Measurements from ENCODE around the gene ERBB3. TPM values are rescaled to one million over a fixed set of nuclear protein-coding genes. Genes with fewer than 3 reads are reported as not detected.

ERBB3 gene
- total RNA-seq, 1 experiment from 2014 or later, result 32.4 TPM

DNA sequence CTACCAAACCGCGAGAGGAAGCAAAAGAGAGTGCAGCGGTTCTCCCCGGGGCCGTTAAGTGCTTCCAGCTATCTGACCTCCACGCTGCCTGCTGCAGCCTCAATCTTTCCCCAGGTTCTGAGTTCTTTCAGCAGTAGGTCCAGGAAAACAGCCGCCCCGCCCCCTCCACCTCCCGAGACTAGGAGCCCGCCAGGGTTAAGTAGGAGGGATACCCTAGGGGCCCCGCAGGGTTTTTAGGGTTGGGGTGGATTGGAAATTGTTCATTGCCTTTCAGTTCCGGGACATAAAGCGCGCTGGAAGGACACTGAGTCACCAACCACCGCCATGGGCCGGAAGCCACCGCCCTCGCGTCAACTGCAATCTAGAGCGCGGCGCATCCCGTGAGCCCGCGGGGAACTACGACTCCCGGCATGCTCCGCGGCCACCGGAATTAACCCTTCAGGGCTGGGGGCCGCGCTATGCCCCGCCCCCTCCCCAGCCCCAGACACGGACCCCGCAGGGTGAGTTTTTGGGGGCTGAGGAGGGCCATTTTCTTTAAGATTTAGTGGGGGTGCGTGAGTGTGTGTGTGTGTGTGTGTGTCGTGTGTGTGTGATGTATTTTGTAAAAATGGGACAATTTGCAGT, 72.3 kb downstream of the ERBB3 start, which contains the start of gene MYL6B:
Gene MYL6B, plus strand, starts transcription at position 456 of the 624 bp plus-strand sequence. CDS start 1,332 bp downstream, outside the sequence.
- DNase-seq, result peak; percentile 97
- H3K27me3 ChIP-seq (ENCODE audit: control insufficient read depth, insufficient read depth, low read length), result no peaks in the 10 kb centered on the region
- H3K36me3 ChIP-seq (replicated peaks; ENCODE audit: control insufficient read depth, insufficient read depth, low read length), result peaks cover 7% of the 10 kb centered on the region
- H3K4me3 ChIP-seq (ENCODE audit: insufficient read depth, low read depth, low read length), result peak within 1 kb of the TSS; percentile 70

Other genes with a start within 250 kb of the ERBB3 start
- 1.1 and 1.4 TPM in 2 replicates for gene MMP19, start 237.2 kb upstream of the ERBB3 start, total RNA-seq (2014; rRNA removed; shearing (Covaris generic))
- 94.2 and 97.8 TPM in 2 replicates for gene PYM1, start 152.3 kb upstream of the ERBB3 start, total RNA-seq (2014; rRNA removed; shearing (Covaris generic))
- gene DGKA, start 149.0 kb upstream of the ERBB3 start, total RNA-seq (2014; rRNA removed; shearing (Covaris generic)), result 7.9 and 10.9 TPM in 2 replicates
- gene PMEL, start 114.1 kb upstream of the ERBB3 start, total RNA-seq (2014; rRNA removed; shearing (Covaris generic)), result 28.4 and 38.1 TPM in 2 replicates
- 63.3 and 68.0 TPM in 2 replicates for gene CDK2, start 113.3 kb upstream of the ERBB3 start, total RNA-seq (2014; rRNA removed; shearing (Covaris generic))
- gene RAB5B, start 106.1 kb upstream of the ERBB3 start, total RNA-seq (2014; rRNA removed; shearing (Covaris generic)), result 52.1 and 52.4 TPM in 2 replicates
- gene SUOX, start 82.9 kb upstream of the ERBB3 start, total RNA-seq (2014; rRNA removed; shearing (Covaris generic)), result 24.0 and 27.2 TPM in 2 replicates
- 1.5 and 3.7 TPM in 2 replicates for gene IKZF4, start 59.1 kb upstream of the ERBB3 start, total RNA-seq (2014; rRNA removed; shearing (Covaris generic))
- gene RPS26, start 38.2 kb upstream of the ERBB3 start, total RNA-seq (2014; rRNA removed; shearing (Covaris generic)), result 830 and 1,197 TPM in 2 replicates
- gene PA2G4, start 24.4 kb downstream of the ERBB3 start, total RNA-seq (2014; rRNA removed; shearing (Covaris generic)), result 273 and 282 TPM in 2 replicates
- 3,839 and 4,060 TPM in 2 replicates for gene RPL41, start 36.5 kb downstream of the ERBB3 start, total RNA-seq (2014; rRNA removed; shearing (Covaris generic))
- gene ZC3H10, start 38.1 kb downstream of the ERBB3 start, total RNA-seq (2014; rRNA removed; shearing (Covaris generic)), result 8.2 and 11.3 TPM in 2 replicates
- gene ESYT1, start 48.1 kb downstream of the ERBB3 start, total RNA-seq (2014; rRNA removed; shearing (Covaris generic)), result 120 and 127 TPM in 2 replicates
- 118 and 129 TPM in 2 replicates for gene MYL6B, start 72.4 kb downstream of the ERBB3 start, total RNA-seq (2014; rRNA removed; shearing (Covaris generic))
- gene MYL6, start 78.2 kb downstream of the ERBB3 start, total RNA-seq (2014; rRNA removed; shearing (Covaris generic)), result 941 and 1,248 TPM in 2 replicates
- 20.0 and 27.5 TPM in 2 replicates for gene SMARCC2, start 109.3 kb downstream of the ERBB3 start, total RNA-seq (2014; rRNA removed; shearing (Covaris generic))
- 96.2 and 98.4 TPM in 2 replicates for gene RNF41, start 141.8 kb downstream of the ERBB3 start, total RNA-seq (2014; rRNA removed; shearing (Covaris generic))
- gene NABP2, start 144.2 kb downstream of the ERBB3 start, total RNA-seq (2014; rRNA removed; shearing (Covaris generic)), result 45.5 and 50.4 TPM in 2 replicates
- 0.48 TPM in 1 of 2 replicates, not detected in the other for gene SLC39A5, start 149.9 kb downstream of the ERBB3 start, total RNA-seq (2014; rRNA removed; shearing (Covaris generic))
- 11.2 and 13.7 TPM in 2 replicates for gene ANKRD52, start 178.2 kb downstream of the ERBB3 start, total RNA-seq (2014; rRNA removed; shearing (Covaris generic))
- gene COQ10A, start 186.8 kb downstream of the ERBB3 start, total RNA-seq (2014; rRNA removed; shearing (Covaris generic)), result 15.5 and 21.2 TPM in 2 replicates
- gene CS, start 220.2 kb downstream of the ERBB3 start, total RNA-seq (2014; rRNA removed; shearing (Covaris generic)), result 179 and 188 TPM in 2 replicates
- 108 and 129 TPM in 2 replicates for gene CNPY2, start 235.8 kb downstream of the ERBB3 start, total RNA-seq (2014; rRNA removed; shearing (Covaris generic))